Measurements from ENCODE around the gene HACD2.

The HACD2 gene

DNA sequence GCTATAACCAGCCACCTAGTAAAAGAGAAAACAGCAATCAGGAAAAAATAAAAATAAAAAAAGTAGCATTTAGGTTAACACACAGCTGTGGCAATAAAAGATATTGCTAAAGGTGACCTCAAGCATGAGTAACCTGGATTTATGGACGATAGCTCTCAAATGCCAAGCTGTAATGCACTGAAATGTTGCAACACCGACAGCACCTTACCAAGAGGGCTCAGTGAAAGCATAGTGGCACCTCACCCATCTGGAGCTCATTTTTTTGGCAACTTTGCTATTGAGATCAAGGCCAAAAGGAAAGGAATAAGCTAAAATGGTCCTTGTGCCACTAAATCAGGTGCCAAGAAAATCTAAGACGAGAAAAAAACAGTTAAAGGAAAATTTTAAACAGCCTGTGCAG lies 2.5 kb downstream of the HACD2 start:
- DNase-seq (ENCODE audit: low read depth) = no peak
- TF ChIP-seq, protein P1, sequence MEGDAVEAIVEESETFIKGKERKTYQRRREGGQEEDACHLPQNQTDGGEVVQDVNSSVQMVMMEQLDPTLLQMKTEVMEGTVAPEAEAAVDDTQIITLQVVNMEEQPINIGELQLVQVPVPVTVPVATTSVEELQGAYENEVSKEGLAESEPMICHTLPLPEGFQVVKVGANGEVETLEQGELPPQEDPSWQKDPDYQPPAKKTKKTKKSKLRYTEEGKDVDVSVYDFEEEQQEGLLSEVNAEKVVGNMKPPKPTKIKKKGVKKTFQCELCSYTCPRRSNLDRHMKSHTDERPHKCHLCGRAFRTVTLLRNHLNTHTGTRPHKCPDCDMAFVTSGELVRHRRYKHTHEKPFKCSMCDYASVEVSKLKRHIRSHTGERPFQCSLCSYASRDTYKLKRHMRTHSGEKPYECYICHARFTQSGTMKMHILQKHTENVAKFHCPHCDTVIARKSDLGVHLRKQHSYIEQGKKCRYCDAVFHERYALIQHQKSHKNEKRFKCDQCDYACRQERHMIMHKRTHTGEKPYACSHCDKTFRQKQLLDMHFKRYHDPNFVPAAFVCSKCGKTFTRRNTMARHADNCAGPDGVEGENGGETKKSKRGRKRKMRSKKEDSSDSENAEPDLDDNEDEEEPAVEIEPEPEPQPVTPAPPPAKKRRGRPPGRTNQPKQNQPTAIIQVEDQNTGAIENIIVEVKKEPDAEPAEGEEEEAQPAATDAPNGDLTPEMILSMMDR (IDR thresholded peaks at IDR 0.05; ENCODE audit: control insufficient read depth, insufficient read depth, low read depth, low read length, missing control alignments) = no peak
- no peak overlapping the region for H3K4me3 ChIP-seq (ENCODE audit: control insufficient read depth, low read depth, low read length)

DNA sequence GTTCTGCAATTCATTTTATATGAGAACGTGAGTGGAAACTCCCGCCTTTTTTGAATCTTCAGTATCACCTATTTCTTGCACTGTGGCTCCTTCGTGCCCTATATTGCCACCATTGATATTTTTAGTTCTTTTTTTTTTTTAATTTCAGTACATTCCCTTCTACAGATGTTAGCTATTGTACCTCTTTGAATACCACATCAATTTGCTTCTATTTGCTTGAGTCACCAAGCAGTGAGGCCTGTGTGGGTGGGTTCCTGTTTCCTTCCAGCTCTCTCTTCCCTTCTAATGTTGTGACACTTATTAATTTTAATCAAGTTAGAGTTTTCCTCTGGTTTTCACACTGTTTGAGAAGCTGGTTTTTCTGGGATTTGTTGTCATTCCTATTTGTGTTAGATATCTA lies 8.7 kb downstream of the HACD2 start:
- DNase-seq (ENCODE audit: low read depth) = no peak
- H3K4me3 ChIP-seq (ENCODE audit: control insufficient read depth, low read depth, low read length) = no peak overlapping the region
- TF ChIP-seq, protein P1 (IDR thresholded peaks at IDR 0.05; ENCODE audit: control insufficient read depth, insufficient read depth, low read depth, low read length, missing control alignments) = no peak

DNA sequence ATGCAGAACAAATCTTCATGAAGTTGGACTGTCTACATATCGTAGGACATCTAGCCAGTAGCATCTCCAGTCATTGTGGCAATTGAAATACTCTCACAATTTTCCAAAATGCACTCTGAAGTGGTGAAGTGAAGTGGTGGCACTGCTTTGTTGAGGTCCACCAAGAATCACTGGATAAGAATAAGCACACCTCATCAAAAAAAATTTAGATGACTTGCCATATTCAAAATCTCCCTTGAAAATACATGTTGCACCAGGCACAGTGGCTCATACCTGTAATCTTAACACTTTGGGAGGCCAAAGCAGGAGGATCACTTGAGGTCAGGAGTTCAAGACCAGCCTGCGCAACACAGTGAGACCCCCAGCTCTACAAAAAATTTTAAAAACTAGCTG lies 12.9 kb downstream of the HACD2 start:
- H3K4me3 ChIP-seq (ENCODE audit: control insufficient read depth, low read depth, low read length) = no peak overlapping the region
- TF ChIP-seq, protein P1 (IDR thresholded peaks at IDR 0.05; ENCODE audit: control insufficient read depth, insufficient read depth, low read depth, low read length, missing control alignments) = no peak
- no peak for DNase-seq (ENCODE audit: low read depth)

DNA sequence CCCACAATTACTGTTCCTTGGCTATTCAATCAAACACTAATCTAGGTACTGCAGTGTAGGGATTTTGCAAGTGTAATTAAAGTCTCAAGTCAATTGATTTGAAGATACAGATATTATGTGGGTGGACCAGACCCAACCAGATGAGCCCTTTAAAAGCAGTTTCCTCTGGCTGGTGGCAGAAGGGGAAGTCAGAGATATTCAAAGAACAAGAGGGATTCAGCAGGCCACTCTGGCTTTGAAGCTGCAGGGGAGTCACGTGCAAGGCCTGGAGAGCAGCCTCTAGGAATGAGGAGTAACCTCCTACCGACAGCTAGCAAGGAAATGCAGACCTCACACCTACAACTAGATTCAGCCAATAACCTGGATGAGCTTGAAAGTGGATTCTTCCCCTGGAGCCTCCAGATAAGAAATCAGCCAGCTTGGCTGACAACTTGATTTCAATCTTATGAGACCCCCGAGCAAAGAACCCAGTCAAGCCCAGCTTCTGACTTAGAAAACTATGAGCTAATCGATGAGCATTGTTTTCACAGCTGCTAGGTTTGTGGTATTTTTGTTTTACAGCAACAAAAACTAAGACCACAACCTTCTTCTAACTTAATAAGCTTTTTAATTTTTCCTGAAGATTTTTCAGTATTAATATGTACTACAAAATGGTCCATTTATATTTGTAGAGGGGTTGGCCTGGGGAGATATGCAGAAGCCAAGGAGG lies 13.4 kb downstream of the HACD2 start:
- DNase-seq (ENCODE audit: low read depth) = no peak
- TF ChIP-seq, protein P1 (IDR thresholded peaks at IDR 0.05; ENCODE audit: control insufficient read depth, insufficient read depth, low read depth, low read length, missing control alignments) = no peak
- no peak overlapping the region for H3K4me3 ChIP-seq (ENCODE audit: control insufficient read depth, low read depth, low read length)

DNA sequence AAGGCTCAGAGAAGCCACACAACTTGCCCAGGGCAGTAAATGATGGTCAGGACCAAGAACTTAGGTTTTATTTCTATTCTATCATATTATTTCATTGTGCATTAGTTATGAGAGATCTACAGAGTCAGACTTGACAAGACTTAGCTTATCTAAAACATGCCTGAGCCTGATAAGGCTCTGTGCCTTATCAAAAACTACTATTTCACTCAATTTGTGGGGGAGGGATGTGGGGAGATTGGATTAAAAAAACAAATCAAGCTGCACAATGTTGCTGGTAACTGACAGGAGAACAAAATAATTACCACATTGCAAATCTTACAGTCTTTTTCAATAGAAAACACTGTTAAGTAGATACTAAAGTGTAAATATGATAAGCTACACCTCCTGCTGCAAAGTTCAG lies 16.0 kb downstream of the HACD2 start:
- TF ChIP-seq, protein P1 (IDR thresholded peaks at IDR 0.05; ENCODE audit: control insufficient read depth, insufficient read depth, low read depth, low read length, missing control alignments) = no peak
- no peak for DNase-seq (ENCODE audit: low read depth)
- H3K4me3 ChIP-seq (ENCODE audit: control insufficient read depth, low read depth, low read length) = no peak overlapping the region

DNA sequence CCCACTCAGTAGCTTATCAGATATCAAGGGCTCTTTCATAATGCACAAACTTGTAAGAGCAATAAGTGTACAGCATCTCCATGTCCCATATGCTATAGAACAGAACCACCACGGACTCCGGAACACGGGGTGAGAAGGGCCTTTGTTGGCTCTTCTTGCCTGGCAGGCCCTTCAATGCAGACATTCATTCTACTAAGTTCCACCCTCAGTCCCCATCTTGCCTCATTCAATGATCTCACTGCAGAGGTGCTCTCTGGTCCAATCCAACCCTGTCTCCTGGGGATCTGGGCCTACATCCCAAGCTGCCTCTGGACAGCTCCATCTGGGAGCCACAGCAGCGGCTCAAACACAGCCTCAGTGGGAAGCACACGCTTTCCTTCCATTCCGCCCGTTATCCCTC lies 16.8 kb downstream of the HACD2 start:
- H3K4me3 ChIP-seq (ENCODE audit: control insufficient read depth, low read depth, low read length) = no peak overlapping the region
- DNase-seq (ENCODE audit: low read depth) = no peak
- TF ChIP-seq, protein P1 (IDR thresholded peaks at IDR 0.05; ENCODE audit: control insufficient read depth, insufficient read depth, low read depth, low read length, missing control alignments) = no peak
